ENCODE measurements around the gene SPATS2L. TPM values are rescaled to one million over a fixed set of nuclear protein-coding genes. Genes with fewer than 3 reads are reported as not detected.

The SPATS2L gene
- total RNA-seq, 2 experiments from 2014 or later: 14.7 to 25.8 TPM

GRCh38 chr2:200383380-200384110 is 77.1 kb downstream of the SPATS2L start:
- CTCF ChIA-PET: interaction anchor here (1.1 kb wide), 2 partner anchors 9 to 12 kb away, joined by 3 to 4 read pairs; no protein-coding TSS in a partner anchor
- H3K27me3 Mint-ChIP-seq: no peaks in the 10 kb centered on the region
- H3K4me3 Mint-ChIP-seq: no peak overlapping the region
- H3K27ac Mint-ChIP-seq: peak overlapping the region; percentile 90
- DNase-seq (no peak), ATAC-seq (peak; percentile 84)
- POLR2A ChIA-PET: no interaction called here
- peaks cover 24% of the 10 kb centered on the region for H3K4me1 Mint-ChIP-seq
- no peaks in the 10 kb centered on the region for H3K36me3 Mint-ChIP-seq (ENCODE audit: low read depth)
- intact Hi-C loops (cut with DNase I, micrococcal nuclease): loop anchor here in 1 of 2 experiments (1.0 to 2.0 kb wide), 2 partner anchors 9 to 71 kb away; no protein-coding TSS in a partner anchor
- no peaks in the 10 kb centered on the region for H3K9me3 Mint-ChIP-seq (ENCODE audit: low read depth)

- Mint-ChIP-seq H3K4me3 (no peak overlapping the region), H3K9me3 (ENCODE audit: low read depth) (no peaks in the 10 kb centered on the region), H3K27me3 (no peaks in the 10 kb centered on the region), H3K4me1 (peaks cover 23% of the 10 kb centered on the region), H3K27ac (no peak overlapping the region), H3K36me3 (ENCODE audit: low read depth) (no peaks in the 10 kb centered on the region)
- ATAC-seq (no peak), DNase-seq (no peak)
- intact Hi-C loops (cut with DNase I, micrococcal nuclease): no loop called here
- CTCF ChIA-PET: interaction anchor here (1.5 kb wide), 1 partner anchor 21 kb away, joined by 3 read pairs; no protein-coding TSS in a partner anchor
- POLR2A ChIA-PET: no interaction called here
These were observed 78.7 kb downstream of the SPATS2L start for GRCh38 chr2:200385063-200385635.

- no peak for DNase-seq
- Mint-ChIP-seq H3K9me3 (ENCODE audit: low read depth) (no peaks in the 10 kb centered on the region), H3K4me1 (no peaks in the 10 kb centered on the region), H3K4me3 (no peak overlapping the region), H3K36me3 (ENCODE audit: low read depth) (no peaks in the 10 kb centered on the region), H3K27ac (no peak overlapping the region), H3K27me3 (no peaks in the 10 kb centered on the region)
- no peak for ATAC-seq
- POLR2A ChIA-PET: no interaction called here
- CTCF ChIA-PET: interaction anchor here (0.7 kb wide), 1 partner anchor 78 kb away, joined by 3 read pairs; no protein-coding TSS in a partner anchor
- intact Hi-C loops (cut with DNase I, micrococcal nuclease): no loop called here
These were observed 86.7 kb downstream of the SPATS2L start for GRCh38 chr2:200393191-200393590.

DNA sequence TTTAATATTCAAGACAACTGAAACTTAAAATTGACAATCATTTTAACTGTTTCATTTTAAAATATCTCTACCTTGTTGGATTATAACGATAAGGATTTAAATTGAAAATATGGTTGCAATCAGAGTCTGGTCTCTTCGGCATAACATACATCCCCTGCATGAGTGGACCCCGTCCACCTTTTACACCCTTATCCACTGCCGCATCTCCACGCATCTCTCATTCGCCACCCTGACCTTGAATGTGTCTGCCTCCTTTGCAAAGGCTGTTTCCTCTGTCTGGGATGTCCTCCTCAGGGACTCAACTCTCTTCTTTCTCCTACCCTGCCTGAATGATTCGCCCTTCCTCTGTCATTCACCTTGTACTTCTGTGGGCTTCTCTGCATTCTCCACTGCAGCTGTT is 87.6 kb downstream of the SPATS2L start:
- CTCF ChIA-PET: no interaction called here
- H3K4me1 Mint-ChIP-seq: peaks cover 2% of the 10 kb centered on the region
- intact Hi-C loops (cut with DNase I, micrococcal nuclease): no loop called here
- H3K27me3 Mint-ChIP-seq: no peaks in the 10 kb centered on the region
- no peak overlapping the region for H3K4me3 Mint-ChIP-seq
- no peaks in the 10 kb centered on the region for H3K36me3 Mint-ChIP-seq (ENCODE audit: low read depth)
- DNase-seq: no peak
- no peak for ATAC-seq
- H3K27ac Mint-ChIP-seq: no peak overlapping the region
- H3K9me3 Mint-ChIP-seq (ENCODE audit: low read depth): no peaks in the 10 kb centered on the region
- POLR2A ChIA-PET: no interaction called here

DNA sequence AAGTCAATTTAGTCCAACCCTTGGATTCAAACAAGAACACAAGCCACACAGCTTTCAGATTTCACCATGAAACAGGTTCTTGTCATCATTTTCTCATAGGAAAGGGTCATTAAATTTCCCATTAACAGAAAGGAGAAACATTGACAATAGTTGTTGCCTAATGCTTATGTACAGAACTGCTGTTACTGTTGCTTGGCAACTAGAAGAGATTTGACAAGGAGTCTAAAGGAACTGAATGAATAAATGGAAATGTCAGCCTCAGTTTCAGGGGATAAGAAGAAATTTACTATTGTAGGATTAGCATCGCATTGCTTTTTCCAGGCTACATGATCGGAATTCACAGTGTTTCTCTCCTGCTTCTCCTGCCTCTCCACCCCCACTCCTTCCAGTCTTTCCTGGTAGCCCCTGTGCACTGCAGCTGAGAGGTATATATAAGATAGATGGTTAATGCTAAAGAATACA is 90.3 kb downstream of the SPATS2L start:
- CTCF ChIA-PET: interaction anchor here (0.6 to 1.4 kb wide), 2 partner anchors 10 to 1060 kb away, joined by 3 to 5 read pairs; no protein-coding TSS in a partner anchor
- intact Hi-C loops (cut with DNase I, micrococcal nuclease): no loop called here

DNA sequence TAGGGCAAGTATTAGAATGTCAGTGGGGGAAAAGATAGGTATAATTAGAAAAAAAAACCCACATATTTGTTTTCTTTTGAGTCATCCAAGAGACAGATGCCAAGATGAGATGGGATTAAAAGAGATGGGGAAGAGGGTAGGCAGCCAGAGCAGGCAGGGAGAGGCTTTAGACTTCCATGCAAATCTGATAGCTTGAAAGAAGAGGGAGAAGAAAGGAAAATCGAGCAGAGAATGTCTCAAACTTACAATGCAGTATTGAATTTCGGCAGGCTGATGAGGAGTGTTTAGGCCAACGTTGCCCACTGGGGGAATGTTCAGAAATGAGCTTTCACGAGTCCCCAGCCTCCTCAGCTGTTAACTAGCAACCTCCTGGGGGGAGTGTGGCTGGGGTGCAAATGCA is 91.3 kb downstream of the SPATS2L start:
- Mint-ChIP-seq H3K9me3 (ENCODE audit: low read depth) (no peaks in the 10 kb centered on the region), H3K4me3 (no peak overlapping the region), H3K36me3 (ENCODE audit: low read depth) (no peaks in the 10 kb centered on the region), H3K4me1 (peaks cover 5% of the 10 kb centered on the region), H3K27me3 (no peaks in the 10 kb centered on the region), H3K27ac (no peak overlapping the region)
- ChIA-PET POLR2A (no interaction called here), CTCF (interaction anchor here (1.4 kb wide), 1 partner anchor 11 kb away, joined by 5 read pairs; no protein-coding TSS in a partner anchor)
- intact Hi-C loops (cut with DNase I, micrococcal nuclease): no loop called here
- DNase-seq (no peak), ATAC-seq (no peak)

More for the DNA sequence above, 90.3 kb downstream of the SPATS2L start:
- POLR2A ChIA-PET: no interaction called here
- Mint-ChIP-seq H3K36me3 (ENCODE audit: low read depth) (no peaks in the 10 kb centered on the region), H3K4me3 (no peak overlapping the region), H3K9me3 (ENCODE audit: low read depth) (no peaks in the 10 kb centered on the region), H3K27ac (no peak overlapping the region), H3K4me1 (peaks cover 5% of the 10 kb centered on the region), H3K27me3 (no peaks in the 10 kb centered on the region)
- ATAC-seq (no peak), DNase-seq (no peak)

DNA sequence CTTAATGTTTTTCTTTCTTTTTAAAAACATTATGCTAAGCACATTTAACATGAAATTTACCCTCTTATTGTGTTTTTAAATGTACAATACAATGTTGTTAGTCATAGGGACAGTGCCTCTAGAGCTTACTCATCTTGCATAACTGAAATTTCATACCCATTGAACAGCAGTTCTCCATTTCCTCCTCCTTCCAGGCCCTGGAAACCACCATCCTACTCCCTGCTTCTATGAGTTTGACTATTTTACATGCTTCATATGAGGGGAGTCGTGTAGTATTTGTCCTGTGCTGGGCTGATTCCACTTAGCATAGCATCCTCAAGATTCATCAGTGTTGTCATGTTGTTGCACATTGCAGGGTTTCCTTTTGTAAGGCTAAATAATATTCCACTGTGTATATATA is 92.6 kb downstream of the SPATS2L start:
- intact Hi-C loops (cut with DNase I, micrococcal nuclease): no loop called here
- DNase-seq: no peak

DNA sequence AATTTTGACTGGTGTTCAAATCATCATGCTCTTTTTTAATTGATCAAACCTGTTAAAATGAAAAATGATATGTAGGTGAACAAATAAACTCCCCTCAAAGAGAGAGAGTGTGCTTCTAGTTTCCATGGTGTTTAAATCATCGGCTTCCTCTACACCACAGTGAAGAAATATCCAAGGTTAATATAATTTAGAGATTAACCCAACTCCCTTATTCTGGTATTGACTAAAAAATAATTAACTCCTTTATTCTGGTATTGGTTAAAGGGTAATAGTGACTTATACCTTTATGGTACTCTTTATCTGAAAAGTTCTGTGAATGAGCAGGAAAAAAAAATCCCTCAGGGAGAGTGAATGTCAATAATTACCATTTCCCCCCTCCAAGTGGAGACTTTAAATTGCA is 93.1 kb downstream of the SPATS2L start:
- no peak overlapping the region for H3K4me3 Mint-ChIP-seq
- ChIA-PET CTCF (interaction anchor here (0.7 kb wide), 1 partner anchor 237 kb away, joined by 3 read pairs; no protein-coding TSS in a partner anchor), POLR2A (no interaction called here)
- H3K27me3 Mint-ChIP-seq: no peaks in the 10 kb centered on the region
- no peak for DNase-seq
- no peak for ATAC-seq
- no peaks in the 10 kb centered on the region for H3K36me3 Mint-ChIP-seq (ENCODE audit: low read depth)
- intact Hi-C loops (cut with DNase I, micrococcal nuclease): no loop called here
- peaks cover 5% of the 10 kb centered on the region for H3K4me1 Mint-ChIP-seq
- H3K9me3 Mint-ChIP-seq (ENCODE audit: low read depth): no peaks in the 10 kb centered on the region
- H3K27ac Mint-ChIP-seq: no peak overlapping the region

More for the DNA sequence above, 92.6 kb downstream of the SPATS2L start:
- CTCF ChIA-PET: no interaction called here
- Mint-ChIP-seq H3K4me3 (no peak overlapping the region), H3K36me3 (ENCODE audit: low read depth) (no peaks in the 10 kb centered on the region), H3K27ac (no peak overlapping the region), H3K9me3 (ENCODE audit: low read depth) (no peaks in the 10 kb centered on the region), H3K27me3 (no peaks in the 10 kb centered on the region), H3K4me1 (peaks cover 5% of the 10 kb centered on the region)
- ATAC-seq: peak; percentile 73
- POLR2A ChIA-PET: no interaction called here

DNA sequence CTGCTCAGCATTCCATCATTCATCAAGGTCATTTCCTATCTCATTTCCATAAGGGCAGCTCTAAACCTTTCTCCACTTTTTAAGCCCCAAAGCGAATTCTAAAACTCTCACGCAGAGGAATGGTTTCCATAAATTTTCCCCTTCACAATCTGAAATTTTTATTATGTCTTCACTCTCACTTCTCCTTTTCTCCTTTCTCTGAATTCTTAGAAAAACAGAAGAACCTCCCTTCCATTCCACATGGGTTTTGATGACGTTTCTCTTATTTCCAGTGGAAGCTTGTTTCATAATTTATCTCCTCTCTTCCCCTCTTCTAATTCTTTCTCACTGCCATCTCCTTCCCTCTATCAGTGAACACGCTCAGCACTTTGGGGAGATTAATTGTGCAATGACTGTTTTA is 97.3 kb downstream of the SPATS2L start:
- POLR2A ChIA-PET: no interaction called here
- Mint-ChIP-seq H3K36me3 (ENCODE audit: low read depth) (no peaks in the 10 kb centered on the region), H3K4me3 (no peak overlapping the region), H3K27ac (peak overlapping the region; percentile 3), H3K27me3 (no peaks in the 10 kb centered on the region), H3K4me1 (peaks cover 33% of the 10 kb centered on the region), H3K9me3 (ENCODE audit: low read depth) (no peaks in the 10 kb centered on the region)
- CTCF ChIA-PET: no interaction called here
- DNase-seq (no peak), ATAC-seq (no peak)
- intact Hi-C loops (cut with DNase I, micrococcal nuclease): loop anchor here in 1 of 2 experiments (2.0 kb wide), 1 partner anchor 51 kb away; no protein-coding TSS in a partner anchor

DNA sequence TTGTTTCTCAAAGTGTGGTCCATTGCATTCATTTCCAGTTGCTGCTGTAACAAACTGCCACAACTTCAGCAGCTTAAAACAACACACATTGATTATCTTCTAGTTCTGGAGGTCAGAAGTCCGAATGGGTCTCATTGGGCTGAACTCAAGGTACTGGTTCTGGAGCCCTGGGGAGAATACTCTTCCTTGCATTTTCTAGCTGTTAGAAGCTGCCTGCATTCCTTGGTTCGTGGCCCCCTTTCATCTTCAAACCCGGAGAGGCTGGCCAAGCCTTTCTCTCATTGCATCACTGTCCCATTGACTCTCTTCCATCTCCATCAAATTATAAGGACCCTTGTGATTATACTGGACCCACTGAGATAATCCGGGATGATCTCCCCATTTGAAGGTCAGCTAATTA is 98.1 kb downstream of the SPATS2L start:
- no peak for DNase-seq
- H3K27ac Mint-ChIP-seq: no peak overlapping the region
- H3K9me3 Mint-ChIP-seq (ENCODE audit: low read depth): no peaks in the 10 kb centered on the region
- no peaks in the 10 kb centered on the region for H3K27me3 Mint-ChIP-seq
- H3K4me1 Mint-ChIP-seq: peaks cover 29% of the 10 kb centered on the region
- ChIA-PET CTCF (no interaction called here), POLR2A (interaction anchor here (0.6 kb wide), 1 partner anchor 8 kb away, joined by 5 read pairs; no protein-coding TSS in a partner anchor)
- ATAC-seq: no peak
- intact Hi-C loops (cut with DNase I, micrococcal nuclease): loop anchor here (1.0 to 5.0 kb wide), 3 partner anchors 30 to 53 kb away; no protein-coding TSS in a partner anchor
- H3K4me3 Mint-ChIP-seq: no peak overlapping the region
- no peaks in the 10 kb centered on the region for H3K36me3 Mint-ChIP-seq (ENCODE audit: low read depth)

DNA sequence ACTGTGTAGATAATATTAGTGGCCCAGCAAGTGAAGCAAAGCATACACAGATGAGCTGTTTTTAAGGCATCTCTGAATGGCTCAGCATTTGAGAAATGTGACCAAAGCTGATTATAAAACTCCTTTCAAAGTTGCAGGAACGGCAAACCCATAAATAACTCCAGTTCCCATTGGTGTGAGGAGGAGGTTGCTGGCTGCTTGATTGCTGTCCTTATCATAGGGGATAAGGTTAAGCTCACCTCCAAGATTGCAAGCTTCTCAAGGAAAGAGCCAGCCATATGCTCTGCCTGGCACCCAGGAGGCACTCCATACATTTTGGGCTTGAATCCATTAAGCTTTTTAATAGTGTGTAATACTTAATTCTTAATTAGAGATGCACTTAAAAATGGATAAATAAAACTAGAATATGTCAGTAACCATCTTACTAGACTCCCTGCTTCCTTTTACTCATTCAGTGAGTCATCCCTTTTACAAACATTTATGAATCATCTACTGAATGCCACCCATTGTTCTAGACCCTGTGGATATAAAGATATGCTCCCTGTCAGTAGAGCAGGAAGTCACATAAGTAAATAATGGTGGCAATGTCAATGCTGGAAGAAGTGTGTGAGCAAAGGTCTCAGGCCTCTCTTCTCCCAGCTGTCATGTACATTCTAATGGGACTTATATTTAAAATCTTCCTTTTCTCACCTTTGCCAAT is 99.3 kb downstream of the SPATS2L start:
- CTCF ChIA-PET: interaction anchor here (0.7 to 0.8 kb wide), 2 partner anchors 13 to 104 kb away, joined by 3 read pairs; partner anchors contain the start of gene KCTD18

More for the DNA sequence above, 99.3 kb downstream of the SPATS2L start:
- Mint-ChIP-seq H3K4me1 (peaks cover 29% of the 10 kb centered on the region), H3K27me3 (no peaks in the 10 kb centered on the region), H3K9me3 (ENCODE audit: low read depth) (no peaks in the 10 kb centered on the region), H3K27ac (peak overlapping the region; percentile 45), H3K36me3 (ENCODE audit: low read depth) (no peaks in the 10 kb centered on the region), H3K4me3 (no peak overlapping the region)
- intact Hi-C loops (cut with DNase I, micrococcal nuclease): loop anchor here (1.0 to 5.0 kb wide), 4 partner anchors 31 to 427 kb away; no protein-coding TSS in a partner anchor
- POLR2A ChIA-PET: no interaction called here
- DNase-seq (no peak), ATAC-seq (peak; percentile 99)

Measured in activated CD4-positive, alpha-beta T cell treated with anti-CD3 and anti-CD28 coated beads for 36 hours (primary cell).